ENCODE measurements around the gene KCNG3.

The KCNG3 gene

GRCh38 chr2:42493468-42494354 lies at the start of gene KCNG3:
KCNG3 (minus strand) TSS chr2:42493982; CDS start chr2:42493501, 481 bp downstream.
- DNase-seq, result peak; percentile 61

- DNase-seq, result no peak
Measured at GRCh38 chr2:42542871-42543270, 49.1 kb upstream of the KCNG3 start.

GRCh38 chr2:42537493-42537892 lies 43.7 kb upstream of the KCNG3 start:
- DNase-seq, result no peak

DNA sequence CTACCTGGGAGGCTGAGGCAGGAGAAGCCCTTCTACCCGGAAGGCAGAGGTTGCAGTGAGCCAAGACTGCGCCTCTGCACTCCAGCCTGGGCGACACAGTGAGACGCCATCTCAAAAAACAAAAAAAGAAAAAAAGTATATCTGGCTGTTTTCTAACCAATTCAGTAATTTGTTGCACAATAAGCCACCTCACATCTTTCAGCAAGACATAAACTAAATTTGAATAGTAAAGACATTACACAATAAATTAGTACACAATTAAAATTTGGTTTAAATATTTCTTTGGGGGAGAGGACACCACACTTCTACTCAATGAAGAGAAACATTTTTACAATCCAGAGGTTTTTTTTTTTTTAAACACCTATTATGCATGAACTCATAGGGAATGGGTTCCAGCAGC lies 38.6 kb upstream of the KCNG3 start:
- DNase-seq, result no peak

GRCh38 chr2:42523341-42523740 lies 29.6 kb upstream of the KCNG3 start:
- DNase-seq, result no peak

DNA sequence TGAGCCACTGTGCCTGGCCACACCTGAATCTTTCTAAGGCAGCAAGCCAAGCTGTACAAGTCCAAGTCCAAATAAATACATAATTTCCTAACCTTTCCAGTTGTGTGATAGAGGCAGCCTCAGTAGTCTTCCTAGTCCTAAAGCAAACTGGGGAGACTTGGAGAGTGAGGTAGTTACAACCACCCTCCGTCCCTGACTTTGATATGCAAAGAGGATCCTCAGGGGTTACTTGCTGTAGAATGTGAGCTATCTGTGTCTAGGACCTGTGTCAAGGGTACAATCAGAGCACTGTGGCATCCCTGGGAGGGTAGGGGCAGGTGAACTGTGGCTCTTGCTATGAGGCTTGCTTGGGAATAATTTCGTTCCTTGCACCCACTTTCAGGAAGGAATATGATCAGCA lies 28.3 kb upstream of the KCNG3 start:
- DNase-seq, result no peak

DNA sequence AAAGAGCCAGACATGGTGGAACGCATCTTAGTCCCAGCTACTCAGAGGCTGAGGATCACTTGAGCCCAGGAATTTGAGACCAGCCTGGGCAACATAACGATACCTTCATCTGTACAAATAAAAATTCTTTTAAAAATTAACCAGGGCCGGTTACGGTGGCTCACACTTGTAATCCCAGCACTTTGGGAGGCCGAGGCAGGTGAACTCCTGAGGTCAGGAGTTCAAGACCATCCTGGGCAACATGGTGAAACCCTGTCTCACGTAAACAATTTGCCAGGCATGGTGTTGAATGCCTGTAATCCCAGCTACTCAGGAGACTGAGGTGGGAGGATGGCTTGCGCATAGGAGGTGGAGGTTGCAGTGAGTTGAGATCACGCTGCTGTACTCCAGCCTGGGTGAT lies 25.8 kb upstream of the KCNG3 start:
- no peak for DNase-seq

GRCh38 chr2:42516418-42516901 lies 22.7 kb upstream of the KCNG3 start:
- no peak for DNase-seq

DNA sequence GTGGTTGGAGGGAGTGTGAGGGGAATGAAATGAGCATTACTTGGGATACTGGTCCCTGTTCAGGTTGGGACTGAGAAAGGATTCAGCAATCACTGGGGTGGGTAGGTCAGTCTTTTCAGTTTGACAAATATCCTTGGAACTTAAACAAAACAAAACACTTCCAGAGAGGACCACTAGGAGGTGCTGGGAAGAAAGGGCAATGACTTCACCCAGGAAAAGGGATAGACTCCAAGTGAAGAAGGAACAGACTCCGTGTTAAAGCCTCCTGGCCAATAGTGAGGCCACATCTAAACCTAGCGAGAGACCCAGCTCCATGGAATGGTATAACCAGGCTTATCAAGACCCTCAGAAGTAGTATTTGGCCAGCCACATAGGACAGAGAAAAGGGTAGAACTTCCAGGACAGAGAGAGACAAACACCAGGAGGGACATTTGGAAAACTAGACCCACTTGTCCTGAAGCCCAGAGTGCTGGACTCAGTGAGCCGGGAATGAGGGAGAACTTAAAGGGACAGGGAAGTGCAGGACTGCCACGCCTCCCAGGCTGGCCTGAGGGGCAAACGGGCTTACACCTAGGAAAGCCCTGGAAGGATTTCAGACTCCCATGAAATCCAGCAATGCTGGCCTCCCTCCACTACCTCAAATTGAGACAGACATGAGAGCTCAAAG lies 19.6 kb upstream of the KCNG3 start:
- DNase-seq, result no peak

DNA sequence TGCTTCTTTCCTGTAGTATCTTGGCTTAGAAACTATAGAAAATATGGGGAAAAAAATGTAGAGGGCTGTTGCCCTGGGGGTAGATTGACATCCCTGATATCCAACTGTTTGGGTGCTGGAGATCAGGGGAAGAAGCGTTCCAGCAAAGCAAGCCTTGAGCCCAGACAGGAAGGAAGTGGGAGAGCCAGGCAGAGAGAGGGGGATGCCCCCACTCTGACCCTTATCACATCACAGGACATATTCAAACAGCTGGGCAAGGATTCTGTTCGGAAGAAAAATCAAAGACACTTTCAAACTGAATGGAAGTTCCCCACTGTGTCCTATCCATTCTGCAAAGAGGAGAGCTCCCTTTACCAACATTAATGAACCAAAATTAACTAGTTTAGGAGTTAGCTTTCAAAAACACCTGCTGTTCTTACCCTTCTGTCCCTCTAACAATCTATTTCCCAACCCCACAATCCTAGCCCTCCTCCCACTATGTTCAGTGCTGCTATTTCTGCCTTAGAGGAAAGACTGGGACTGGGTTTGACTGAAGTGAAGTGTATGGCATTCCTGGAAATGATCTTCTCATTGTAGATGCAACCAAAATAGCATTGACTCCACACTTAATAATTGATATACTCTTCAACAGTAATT lies 16.9 kb upstream of the KCNG3 start:
- no peak for DNase-seq

DNA sequence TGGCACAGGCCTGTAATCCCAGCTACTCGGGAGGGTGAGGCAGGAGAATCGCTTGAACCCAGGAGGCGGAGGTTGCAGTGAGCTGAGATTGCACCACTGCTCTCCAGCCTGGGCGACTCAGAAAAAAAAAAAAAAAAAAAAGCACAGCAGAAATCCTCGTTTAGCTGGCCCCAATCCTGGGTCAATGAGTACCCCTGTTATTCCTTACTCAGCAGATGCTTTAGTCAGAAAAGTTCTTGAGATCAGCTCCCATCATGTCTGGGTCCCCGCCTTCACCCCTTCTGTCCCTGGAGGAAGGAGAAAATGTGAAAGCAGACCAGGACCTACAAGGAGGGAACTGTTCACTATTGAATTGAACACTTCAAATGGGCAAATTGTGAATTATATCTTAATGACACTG lies 16.4 kb upstream of the KCNG3 start:
- no peak for DNase-seq

DNA sequence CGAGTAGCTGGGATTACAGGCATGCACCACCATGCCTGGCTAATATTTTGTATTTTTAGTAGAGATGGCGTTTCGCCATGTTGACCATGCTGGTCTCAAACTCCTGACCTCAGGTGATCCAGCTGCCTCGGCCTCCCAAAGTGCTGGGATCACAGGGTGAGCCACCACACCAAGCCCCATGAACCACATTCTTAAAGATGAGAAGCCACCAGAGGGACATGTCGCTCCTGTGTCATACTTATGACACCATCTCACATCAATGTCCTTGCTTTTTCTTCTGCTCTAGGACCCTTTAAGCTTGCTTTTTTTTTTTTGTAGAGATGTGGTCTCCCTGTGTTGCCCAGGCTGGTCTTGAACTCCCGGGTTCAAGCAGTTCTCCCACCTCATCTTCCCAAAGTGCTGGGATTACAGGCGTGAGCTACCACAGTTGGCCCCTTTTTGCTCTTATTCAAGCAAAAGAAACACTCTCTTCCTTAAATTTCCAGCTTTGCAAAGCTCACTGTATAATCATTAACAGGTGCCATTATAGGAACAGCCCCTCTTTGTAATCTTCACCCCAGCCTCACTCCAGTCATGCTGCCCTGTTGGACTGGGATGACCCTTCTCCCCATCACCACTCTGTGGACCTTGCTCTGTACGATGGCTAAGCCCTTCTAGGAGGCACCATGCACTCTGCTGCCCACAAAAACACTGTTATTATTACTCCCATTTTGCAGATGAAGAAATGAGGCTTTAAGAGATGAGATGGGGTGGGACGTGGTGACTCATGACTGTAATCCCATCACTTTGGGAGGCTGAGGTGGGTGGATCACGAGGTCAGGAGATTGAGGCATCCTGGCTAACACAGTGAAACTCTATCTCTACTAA lies 10.8 kb upstream of the KCNG3 start:
- no peak for DNase-seq

- no peak for DNase-seq
Measured at GRCh38 chr2:42503291-42503690, 9.5 kb upstream of the KCNG3 start.

- DNase-seq, result no peak
Measured at GRCh38 chr2:42498497-42498896, 4.7 kb upstream of the KCNG3 start.

- DNase-seq, result no peak
Measured at GRCh38 chr2:42495611-42496010, 1.8 kb upstream of the KCNG3 start.

DNA sequence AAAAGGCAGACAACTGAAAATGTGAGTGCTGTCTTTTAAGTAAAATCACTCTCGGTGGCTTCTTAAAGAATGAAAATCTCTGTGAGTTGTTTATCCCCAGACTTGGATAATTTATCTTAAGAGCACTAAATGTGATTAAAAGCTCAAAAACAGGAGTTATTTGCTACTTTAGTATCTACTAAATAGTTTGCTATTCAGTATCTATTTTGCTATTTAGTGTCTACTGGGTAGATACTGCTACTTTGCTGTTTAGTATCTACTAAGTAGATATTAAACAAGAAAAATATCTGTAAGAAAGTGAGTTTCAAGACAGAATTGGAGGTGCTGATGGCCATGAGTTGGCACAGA lies 1.4 kb upstream of the KCNG3 start:
- DNase-seq, result no peak

DNA sequence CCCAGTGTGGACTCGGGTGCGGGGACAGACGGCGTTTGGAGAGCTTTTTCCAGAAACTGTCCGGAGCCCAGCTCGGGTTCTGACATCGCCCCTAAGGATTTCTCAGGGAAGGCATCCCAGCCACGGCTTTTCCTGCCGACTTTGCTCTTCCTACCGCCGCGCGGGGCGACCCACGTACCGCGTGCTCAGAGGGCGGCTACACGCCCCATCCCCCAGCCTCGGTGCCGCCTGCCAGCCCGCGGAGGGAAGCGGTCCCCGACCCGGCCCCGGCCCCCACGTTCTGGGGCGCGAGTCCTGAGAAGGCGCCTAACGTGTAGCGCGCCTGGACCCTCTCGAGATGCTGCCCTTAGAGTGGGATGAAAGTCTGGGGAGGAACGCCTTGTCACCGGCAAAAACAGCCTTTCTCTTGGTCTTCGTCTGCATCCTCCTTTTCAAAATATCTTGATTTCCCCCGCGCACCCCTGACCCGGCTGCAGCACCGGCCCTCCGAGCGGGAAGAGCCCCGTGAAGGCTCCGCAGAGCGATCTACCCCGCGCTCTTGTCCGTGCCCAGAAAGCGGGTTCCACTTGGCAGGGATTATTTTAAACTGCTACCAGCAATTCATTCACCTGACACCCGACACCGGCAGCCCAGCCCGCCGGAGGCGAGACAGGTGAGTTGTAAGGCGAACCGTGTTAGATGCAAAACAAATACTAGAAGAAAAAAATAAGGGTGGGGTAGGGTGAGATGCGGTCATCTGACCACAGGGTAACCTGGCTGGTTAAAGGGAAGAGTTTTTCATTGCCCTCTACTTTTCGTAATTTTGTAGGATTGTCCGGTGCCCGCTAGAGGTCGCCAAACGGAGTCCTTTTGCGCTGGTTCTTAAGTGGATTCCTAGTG lies 812 bp upstream of the KCNG3 start:
- peak; percentile 73 for DNase-seq

GRCh38 chr2:42492691-42493467 lies 903 bp downstream of the KCNG3 start:
- DNase-seq, result no peak

DNA sequence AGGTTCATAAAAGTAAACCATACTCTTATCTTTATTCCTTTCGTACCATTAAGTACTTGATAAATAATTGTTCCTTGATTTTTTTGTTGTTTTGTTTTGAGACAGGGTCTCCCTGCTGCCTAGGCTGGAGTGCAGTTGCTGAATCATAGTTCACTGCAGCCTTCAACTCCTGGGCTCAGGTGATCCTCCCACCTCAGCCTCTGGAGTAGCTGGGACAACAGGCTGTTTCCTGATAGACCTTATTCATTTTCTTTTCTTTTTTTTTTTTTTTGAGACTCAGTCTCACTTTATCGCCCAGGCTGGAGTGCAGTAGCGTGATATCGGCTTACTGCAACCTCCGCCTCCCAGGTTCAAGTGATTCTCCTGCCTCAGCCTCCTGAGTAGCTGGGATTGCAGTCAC lies 5.5 kb downstream of the KCNG3 start:
- DNase-seq, result no peak

GRCh38 chr2:42486145-42486906 lies 7.5 kb downstream of the KCNG3 start:
- no peak for DNase-seq

Measured in stimulated activated naive CD4-positive, alpha-beta T cell treated with Interleukin-2 at 50 U/mL for 16 hours (primary cell).